ENCODE measurements around the gene SLC26A9. TPM values are rescaled to one million over a fixed set of nuclear protein-coding genes. Genes with fewer than 3 reads are reported as not detected.
"Not testable (repeated sequence)": the region's sequence is repeated elsewhere in the genome, so short reads cannot be mapped to it uniquely, and the experiment has no call there.

Gene SLC26A9
- total and polyA plus RNA-seq, 2 donors: 0.09 to 0.41 TPM

- H3K4me3 ChIP-seq (ENCODE audit: low read length in 2 of 2); H3K27me3 ChIP-seq (ENCODE audit: control insufficient read depth in 2 of 2, insufficient read depth in 1 of 2, low read length in 1 of 2); H3K4me1 ChIP-seq (ENCODE audit: control insufficient read depth in 2 of 2, insufficient read depth in 2 of 2, low read length in 2 of 2); H3K36me3 ChIP-seq (ENCODE audit: control insufficient read depth in 2 of 2, insufficient read depth in 2 of 2, low read length in 1 of 2); DNase-seq (ENCODE audit: low read depth in 6 of 9, low spot score in 9 of 9); H3K9me3 ChIP-seq (ENCODE audit: control insufficient read depth in 2 of 2, insufficient read depth in 1 of 2, low read length in 1 of 2); H3K27ac ChIP-seq (ENCODE audit: low read depth in 1 of 2, low read length in 1 of 2): not testable (repeated sequence)
- 92% methylated on average over 3 of the region's 3 CpGs for WGBS
These were observed 38.2 kb downstream of the SLC26A9 start for GRCh38 chr1:205905095-205905494.

- Histone ChIP-seq H3K27me3 (ENCODE audit: control insufficient read depth in 2 of 2, insufficient read depth in 1 of 2, low read length in 1 of 2) (no peaks in the 10 kb centered on the region), H3K36me3 (ENCODE audit: control insufficient read depth in 2 of 2, insufficient read depth in 2 of 2, low read length in 1 of 2) (no peaks in the 10 kb centered on the region), H3K27ac (ENCODE audit: low read depth in 1 of 2, low read length in 1 of 2) (no peak overlapping the region), H3K4me1 (ENCODE audit: control insufficient read depth in 2 of 2, insufficient read depth in 2 of 2, low read length in 2 of 2) (no peaks in the 10 kb centered on the region), H3K9me3 (ENCODE audit: control insufficient read depth in 2 of 2, insufficient read depth in 1 of 2, low read length in 1 of 2) (peaks cover 0 to 13% of the 10 kb centered on the region in 2 donors), H3K4me3 (ENCODE audit: low read length in 2 of 2) (no peak overlapping the region)
- 94% methylated on average over 1 of the region's 1 CpG for WGBS
- no peak for DNase-seq (ENCODE audit: low read depth in 6 of 9, low spot score in 9 of 9)
These were observed 46.9 kb downstream of the SLC26A9 start for GRCh38 chr1:205896351-205896750.

DNA sequence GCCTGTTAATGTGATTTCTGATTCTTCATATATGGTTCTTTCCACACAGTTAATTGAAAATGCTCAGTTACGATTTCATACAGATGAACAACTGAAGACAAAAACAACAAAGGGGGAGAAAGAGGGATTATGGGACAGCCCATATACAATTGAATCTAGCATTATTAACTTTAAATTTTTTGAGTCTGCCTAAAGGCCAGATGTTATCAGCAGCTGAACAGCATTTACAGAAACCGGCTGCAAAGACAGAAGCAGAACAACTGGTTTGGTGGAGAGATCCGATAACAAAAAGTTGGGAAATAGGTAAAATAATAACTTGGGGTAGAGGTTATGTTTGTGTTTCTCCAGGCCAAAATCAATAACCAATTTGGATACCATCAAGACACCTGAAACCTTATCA, 49.1 kb downstream of the SLC26A9 start:
- WGBS: 91% methylated on average over 3 of the region's 3 CpGs
- peaks cover 0 to 16% of the 10 kb centered on the region in 2 donors for H3K9me3 ChIP-seq (ENCODE audit: control insufficient read depth in 2 of 2, insufficient read depth in 1 of 2, low read length in 1 of 2)
- not testable (repeated sequence) for DNase-seq (ENCODE audit: low read depth in 6 of 9, low spot score in 9 of 9); H3K4me1 ChIP-seq (ENCODE audit: control insufficient read depth in 2 of 2, insufficient read depth in 2 of 2, low read length in 2 of 2); H3K27me3 ChIP-seq (ENCODE audit: control insufficient read depth in 2 of 2, insufficient read depth in 1 of 2, low read length in 1 of 2); H3K4me3 ChIP-seq (ENCODE audit: low read length in 2 of 2); H3K27ac ChIP-seq (ENCODE audit: low read depth in 1 of 2, low read length in 1 of 2); H3K36me3 ChIP-seq (ENCODE audit: control insufficient read depth in 2 of 2, insufficient read depth in 2 of 2, low read length in 1 of 2)

DNA sequence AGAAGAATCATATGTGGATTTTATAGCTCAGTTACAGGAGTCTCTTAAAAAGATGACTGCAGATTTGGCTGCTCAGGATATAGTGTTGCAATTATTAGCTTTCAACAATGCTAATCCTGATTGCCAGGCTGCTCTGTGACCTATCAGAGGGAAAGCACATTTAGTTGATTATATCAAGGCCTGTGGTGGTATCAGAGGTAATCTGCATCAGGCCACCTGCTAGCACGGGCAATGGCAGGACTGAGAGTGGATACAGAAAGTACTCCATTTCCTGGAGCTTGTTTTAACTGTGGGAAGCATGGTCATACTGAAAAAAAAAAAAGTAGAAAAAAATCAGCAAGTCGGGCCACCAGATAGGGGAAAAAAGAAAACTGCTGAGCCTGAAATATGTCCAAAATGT, 51.1 kb downstream of the SLC26A9 start:
- not testable (repeated sequence) for H3K36me3 ChIP-seq (ENCODE audit: control insufficient read depth in 2 of 2, insufficient read depth in 2 of 2, low read length in 1 of 2); H3K4me1 ChIP-seq (ENCODE audit: control insufficient read depth in 2 of 2, insufficient read depth in 2 of 2, low read length in 2 of 2); H3K4me3 ChIP-seq (ENCODE audit: low read length in 2 of 2); H3K27ac ChIP-seq (ENCODE audit: low read depth in 1 of 2, low read length in 1 of 2); DNase-seq (ENCODE audit: low read depth in 6 of 9, low spot score in 9 of 9); H3K27me3 ChIP-seq (ENCODE audit: control insufficient read depth in 2 of 2, insufficient read depth in 1 of 2, low read length in 1 of 2)
- H3K9me3 ChIP-seq (ENCODE audit: control insufficient read depth in 2 of 2, insufficient read depth in 1 of 2, low read length in 1 of 2): peaks cover 0 to 10% of the 10 kb centered on the region in 2 donors
- WGBS: 6% methylated on average over 2 of the region's 2 CpGs

- peaks cover 0 to 10% of the 10 kb centered on the region in 2 donors for H3K9me3 ChIP-seq (ENCODE audit: control insufficient read depth in 2 of 2, insufficient read depth in 1 of 2, low read length in 1 of 2)
- not testable (repeated sequence) for DNase-seq (ENCODE audit: low read depth in 6 of 9, low spot score in 9 of 9); H3K27ac ChIP-seq (ENCODE audit: low read depth in 1 of 2, low read length in 1 of 2); H3K27me3 ChIP-seq (ENCODE audit: control insufficient read depth in 2 of 2, insufficient read depth in 1 of 2, low read length in 1 of 2); H3K36me3 ChIP-seq (ENCODE audit: control insufficient read depth in 2 of 2, insufficient read depth in 2 of 2, low read length in 1 of 2); H3K4me3 ChIP-seq (ENCODE audit: low read length in 2 of 2); H3K4me1 ChIP-seq (ENCODE audit: control insufficient read depth in 2 of 2, insufficient read depth in 2 of 2, low read length in 2 of 2)
- WGBS: 93% methylated on average over 2 of the region's 2 CpGs
These were observed 51.8 kb downstream of the SLC26A9 start for GRCh38 chr1:205891481-205891880.

DNA sequence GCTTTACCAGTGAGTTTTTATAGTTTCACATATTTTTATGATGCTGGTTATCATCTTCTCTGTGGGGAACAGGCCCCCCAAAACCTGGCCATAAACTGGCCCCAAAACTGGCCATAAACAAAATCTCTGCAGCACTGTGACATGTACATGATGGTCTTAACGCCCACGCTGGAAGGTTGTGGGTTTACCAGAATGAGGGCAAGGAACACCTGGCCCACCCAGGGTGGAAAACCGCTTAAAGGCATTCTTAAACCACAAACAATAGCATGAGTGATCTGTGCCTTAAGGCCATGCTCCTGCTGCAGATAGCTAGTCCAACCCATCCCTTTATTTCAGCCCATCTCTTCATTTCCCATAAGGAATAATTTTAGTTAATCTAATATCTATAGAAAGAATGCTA, 52.6 kb downstream of the SLC26A9 start:
- 68% methylated on average over 3 of the region's 3 CpGs for WGBS
- not testable (repeated sequence) for H3K4me3 ChIP-seq (ENCODE audit: low read length in 2 of 2); H3K4me1 ChIP-seq (ENCODE audit: control insufficient read depth in 2 of 2, insufficient read depth in 2 of 2, low read length in 2 of 2); H3K9me3 ChIP-seq (ENCODE audit: control insufficient read depth in 2 of 2, insufficient read depth in 1 of 2, low read length in 1 of 2); H3K27ac ChIP-seq (ENCODE audit: low read depth in 1 of 2, low read length in 1 of 2); H3K36me3 ChIP-seq (ENCODE audit: control insufficient read depth in 2 of 2, insufficient read depth in 2 of 2, low read length in 1 of 2); H3K27me3 ChIP-seq (ENCODE audit: control insufficient read depth in 2 of 2, insufficient read depth in 1 of 2, low read length in 1 of 2); DNase-seq (ENCODE audit: low read depth in 6 of 9, low spot score in 9 of 9)

DNA sequence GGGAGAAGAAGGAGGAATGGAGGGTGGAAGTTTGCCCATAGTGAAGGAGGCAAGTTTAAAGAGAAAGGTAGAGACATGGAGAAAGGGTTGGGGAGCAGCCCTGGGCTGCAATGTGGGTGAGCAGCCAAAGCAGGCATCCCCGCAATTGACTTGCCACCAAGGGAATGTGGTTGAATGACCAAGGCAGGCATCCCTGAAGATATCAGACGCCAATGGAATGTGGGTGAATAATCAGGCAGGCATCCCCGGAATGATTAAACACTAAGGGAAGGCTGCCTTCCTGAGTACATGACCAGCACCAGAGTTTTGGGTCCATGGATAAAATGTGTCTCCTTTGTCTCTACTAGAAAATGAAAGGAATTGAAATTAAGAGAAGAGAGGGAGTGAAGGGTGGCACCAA, 53.5 kb downstream of the SLC26A9 start:
- H3K27me3 ChIP-seq (ENCODE audit: control insufficient read depth in 2 of 2, insufficient read depth in 1 of 2, low read length in 1 of 2); H3K27ac ChIP-seq (ENCODE audit: low read depth in 1 of 2, low read length in 1 of 2); DNase-seq (ENCODE audit: low read depth in 6 of 9, low spot score in 9 of 9); H3K9me3 ChIP-seq (ENCODE audit: control insufficient read depth in 2 of 2, insufficient read depth in 1 of 2, low read length in 1 of 2); H3K4me1 ChIP-seq (ENCODE audit: control insufficient read depth in 2 of 2, insufficient read depth in 2 of 2, low read length in 2 of 2); H3K4me3 ChIP-seq (ENCODE audit: low read length in 2 of 2); H3K36me3 ChIP-seq (ENCODE audit: control insufficient read depth in 2 of 2, insufficient read depth in 2 of 2, low read length in 1 of 2): not testable (repeated sequence)
- WGBS: 97% methylated on average over 3 of the region's 3 CpGs

GRCh38 chr1:205889006-205889405, 54.2 kb downstream of the SLC26A9 start:
- DNase-seq (ENCODE audit: low read depth in 6 of 9, low spot score in 9 of 9); H3K9me3 ChIP-seq (ENCODE audit: control insufficient read depth in 2 of 2, insufficient read depth in 1 of 2, low read length in 1 of 2); H3K4me3 ChIP-seq (ENCODE audit: low read length in 2 of 2); H3K27ac ChIP-seq (ENCODE audit: low read depth in 1 of 2, low read length in 1 of 2); H3K27me3 ChIP-seq (ENCODE audit: control insufficient read depth in 2 of 2, insufficient read depth in 1 of 2, low read length in 1 of 2); H3K36me3 ChIP-seq (ENCODE audit: control insufficient read depth in 2 of 2, insufficient read depth in 2 of 2, low read length in 1 of 2); H3K4me1 ChIP-seq (ENCODE audit: control insufficient read depth in 2 of 2, insufficient read depth in 2 of 2, low read length in 2 of 2): not testable (repeated sequence)
- WGBS: 61% methylated on average over 4 of the region's 4 CpGs

DNA sequence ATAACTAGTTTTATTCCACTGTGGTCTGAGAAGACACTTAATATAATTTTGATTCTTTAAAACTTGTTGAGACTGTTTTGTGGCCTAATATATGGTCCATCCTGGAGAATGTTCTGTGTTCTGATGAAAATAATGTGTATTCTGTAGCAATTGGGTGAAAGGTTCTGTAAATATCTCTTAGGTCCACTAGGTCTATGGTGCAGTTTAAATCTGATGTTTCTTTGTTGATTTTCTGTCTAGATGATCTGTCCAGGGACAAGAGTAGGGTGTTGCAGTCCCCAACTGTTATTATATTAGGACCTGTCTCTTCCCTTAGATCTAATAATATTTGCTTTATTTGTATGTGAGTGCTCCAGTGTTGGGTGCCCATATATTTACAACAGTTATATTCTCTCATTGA, 59.5 kb downstream of the SLC26A9 start:
- DNase-seq (ENCODE audit: low read depth in 6 of 9, low spot score in 9 of 9): no peak
- no peak overlapping the region for H3K27ac ChIP-seq (ENCODE audit: low read depth in 1 of 2, low read length in 1 of 2)
- H3K4me3 ChIP-seq (ENCODE audit: low read length in 2 of 2): no peak overlapping the region
- H3K36me3 ChIP-seq (ENCODE audit: control insufficient read depth in 2 of 2, insufficient read depth in 2 of 2, low read length in 1 of 2): no peaks in the 10 kb centered on the region
- H3K27me3 ChIP-seq (ENCODE audit: control insufficient read depth in 2 of 2, insufficient read depth in 1 of 2, low read length in 1 of 2): peaks cover 0 to 3% of the 10 kb centered on the region in 2 donors
- peaks cover 0 to 9% of the 10 kb centered on the region in 2 donors for H3K9me3 ChIP-seq (ENCODE audit: control insufficient read depth in 2 of 2, insufficient read depth in 1 of 2, low read length in 1 of 2)
- H3K4me1 ChIP-seq (ENCODE audit: control insufficient read depth in 2 of 2, insufficient read depth in 2 of 2, low read length in 2 of 2): no peaks in the 10 kb centered on the region

DNA sequence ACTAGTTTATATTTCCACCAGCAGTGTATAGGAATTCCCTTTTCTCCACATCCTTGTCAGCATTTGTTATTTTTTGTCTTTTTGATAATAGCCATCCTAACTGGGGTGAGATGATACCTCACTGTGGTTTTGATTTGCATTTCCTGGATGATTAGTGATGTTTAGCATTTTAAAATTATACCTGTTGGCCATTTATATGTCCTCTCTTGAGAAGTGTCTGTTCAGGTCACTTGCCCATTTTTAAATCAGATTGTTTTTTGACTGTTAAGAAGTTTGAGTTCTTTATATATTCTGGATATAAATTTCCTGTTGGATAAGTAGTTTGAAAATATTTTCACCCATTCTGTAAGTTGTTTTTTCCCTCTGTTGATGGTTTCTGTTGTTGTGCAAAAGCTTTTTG, 62.3 kb downstream of the SLC26A9 start:
- Histone ChIP-seq H3K4me1 (ENCODE audit: control insufficient read depth in 2 of 2, insufficient read depth in 2 of 2, low read length in 2 of 2) (no peaks in the 10 kb centered on the region), H3K36me3 (ENCODE audit: control insufficient read depth in 2 of 2, insufficient read depth in 2 of 2, low read length in 1 of 2) (no peaks in the 10 kb centered on the region), H3K27ac (ENCODE audit: low read depth in 1 of 2, low read length in 1 of 2) (no peak overlapping the region), H3K4me3 (ENCODE audit: low read length in 2 of 2) (no peak overlapping the region), H3K27me3 (ENCODE audit: control insufficient read depth in 2 of 2, insufficient read depth in 1 of 2, low read length in 1 of 2) (peaks cover 2 to 3% of the 10 kb centered on the region in 2 donors), H3K9me3 (ENCODE audit: control insufficient read depth in 2 of 2, insufficient read depth in 1 of 2, low read length in 1 of 2) (peaks cover 0 to 9% of the 10 kb centered on the region in 2 donors)
- DNase-seq (ENCODE audit: low read depth in 6 of 9, low spot score in 9 of 9): no peak

Data from thymus (tissue), 11 donors.